Activated CD4-positive, alpha-beta T cell treated with anti-CD3 and anti-CD28 coated beads, Interleukin-2, amount 50 U/mL, for 1 hour (primary cell): ENCODE data around the gene PATE4.
"Not testable (repeated sequence)": the region's sequence is repeated elsewhere in the genome, so short reads cannot be mapped to it uniquely, and the experiment has no call there.

Experiments
- DNase-seq: peaks from one replicate; pipeline ENCODE4 v3.0.0-alpha.2; 2020

PATE4 gene, protein sequence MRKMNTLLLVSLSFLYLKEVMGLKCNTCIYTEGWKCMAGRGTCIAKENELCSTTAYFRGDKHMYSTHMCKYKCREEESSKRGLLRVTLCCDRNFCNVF

DNA sequence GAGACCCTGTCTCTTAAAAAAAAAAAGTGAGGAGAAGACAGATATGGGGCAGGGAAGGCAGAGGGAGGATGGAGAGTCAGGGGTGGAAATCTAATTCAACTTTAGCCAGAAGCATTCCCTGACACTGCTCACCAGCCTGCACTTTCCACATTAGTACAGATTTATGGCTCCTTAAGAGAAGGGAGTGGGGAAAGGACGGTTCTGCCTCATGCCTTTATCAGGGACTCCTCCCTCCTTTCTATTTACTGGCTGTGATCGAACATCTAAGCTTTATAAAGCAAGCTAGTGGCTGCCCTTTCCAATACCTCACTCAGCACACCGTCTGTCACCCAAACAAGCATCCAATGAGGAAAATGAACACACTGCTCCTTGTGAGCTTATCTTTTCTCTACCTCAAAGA is at the start of gene PATE4:
Gene PATE4, plus strand, starts transcription at position 301 of the 400 bp plus-strand sequence. Its CDS starts 44 bp downstream, at position 345.
- DNase-seq = no peak

DNA sequence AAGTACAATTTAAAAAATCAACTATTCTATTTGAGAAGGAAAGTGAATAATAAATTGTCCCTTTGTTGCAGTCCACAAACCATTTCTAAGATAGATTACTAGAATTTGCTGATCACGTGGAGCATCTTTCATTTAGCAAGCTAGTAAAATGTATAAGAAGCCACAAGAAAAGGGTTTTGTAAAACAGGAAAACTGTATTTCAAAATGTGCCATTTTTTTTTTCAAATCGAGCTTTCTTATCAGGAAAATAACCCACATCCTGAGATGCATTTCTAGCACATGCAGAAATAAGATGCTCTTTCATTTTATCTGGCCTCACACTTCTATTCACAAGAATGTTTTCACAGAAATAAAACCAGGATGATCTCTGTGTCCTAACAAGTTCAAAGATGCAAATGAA is 48.4 kb upstream of the PATE4 start:
- DNase-seq = no peak

DNA sequence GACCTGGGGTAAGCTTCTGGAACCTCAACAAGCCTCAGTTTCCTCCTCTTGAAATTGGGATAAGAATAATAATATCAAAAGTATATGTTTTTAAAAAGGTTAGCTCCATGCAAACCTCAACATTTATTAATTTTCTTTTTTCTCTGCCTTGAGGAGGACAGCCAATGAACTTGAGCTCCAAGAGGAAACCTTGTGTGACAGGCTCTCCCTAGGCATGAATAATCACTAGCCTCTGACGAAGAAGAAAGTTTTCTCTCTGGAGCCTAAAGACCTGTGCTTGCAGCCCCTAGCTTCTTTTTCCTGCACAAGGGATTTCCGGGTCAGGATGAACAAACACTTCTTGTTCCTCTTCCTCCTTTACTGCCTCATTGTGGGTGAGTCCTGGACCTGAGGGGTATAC is 45.3 kb upstream of the PATE4 start, which contains the start of gene PATE3:
Gene PATE3, plus strand, starts transcription at position 301 of the 400 bp plus-strand sequence. Its CDS starts 25 bp downstream, at position 326.
- DNase-seq = no peak

DNA sequence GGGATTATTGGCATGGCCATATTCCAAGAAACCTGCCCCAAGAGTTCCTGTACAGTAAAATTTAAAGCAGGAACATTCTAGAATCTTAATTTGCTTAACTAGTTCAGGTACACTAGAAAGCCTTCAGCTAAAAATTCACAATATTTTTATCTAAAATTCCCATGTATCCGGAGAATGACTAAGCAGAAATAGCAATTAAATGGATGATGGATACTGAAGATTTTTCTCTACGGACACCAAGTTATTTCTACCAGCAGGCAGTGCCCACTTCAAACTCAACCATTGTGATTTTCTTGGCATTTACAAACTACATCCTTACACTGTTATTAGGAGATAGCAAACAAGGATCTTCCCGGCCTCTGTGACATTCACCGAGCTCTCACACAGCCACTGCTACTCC is 42.3 kb upstream of the PATE4 start:
- DNase-seq = no peak

DNA sequence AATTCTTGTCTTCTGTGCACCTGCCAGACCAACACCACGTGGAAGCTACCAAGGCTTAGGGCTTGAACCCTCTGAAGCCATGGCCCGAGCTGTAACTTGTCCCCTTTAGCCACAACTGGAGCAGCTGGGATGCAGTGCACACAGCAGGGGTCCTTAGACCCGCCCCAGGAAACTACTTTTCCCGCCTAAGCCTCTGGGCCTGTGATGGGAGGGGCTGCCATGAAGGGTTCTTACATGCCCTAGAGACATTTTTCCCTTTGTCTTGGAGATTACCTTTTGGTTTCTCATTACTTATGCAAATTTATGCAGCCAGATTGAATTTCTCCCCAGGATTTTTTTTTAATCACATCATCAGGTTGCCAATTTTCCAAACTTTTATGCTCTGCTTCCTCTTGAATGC is 35.5 kb upstream of the PATE4 start:
- DNase-seq = no peak

DNA sequence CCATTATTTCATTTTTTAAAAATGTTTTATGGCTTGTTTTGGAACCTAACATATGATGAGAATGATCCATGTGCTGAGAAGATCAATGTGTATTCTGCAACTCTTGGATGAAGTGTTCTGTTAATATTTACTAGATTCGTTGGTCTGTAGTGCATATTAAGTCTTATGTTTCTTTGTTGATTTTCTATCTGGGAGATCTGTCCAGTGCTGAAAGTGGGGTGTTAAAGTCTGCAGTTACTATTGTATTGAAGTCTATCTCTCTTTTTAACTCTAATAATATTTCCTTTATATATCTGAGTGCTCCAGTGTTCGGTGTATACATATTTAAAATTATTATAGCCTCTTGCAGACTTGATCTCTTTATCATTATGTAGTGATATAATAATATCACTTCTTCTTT is 33.3 kb upstream of the PATE4 start:
- no peak for DNase-seq

DNA sequence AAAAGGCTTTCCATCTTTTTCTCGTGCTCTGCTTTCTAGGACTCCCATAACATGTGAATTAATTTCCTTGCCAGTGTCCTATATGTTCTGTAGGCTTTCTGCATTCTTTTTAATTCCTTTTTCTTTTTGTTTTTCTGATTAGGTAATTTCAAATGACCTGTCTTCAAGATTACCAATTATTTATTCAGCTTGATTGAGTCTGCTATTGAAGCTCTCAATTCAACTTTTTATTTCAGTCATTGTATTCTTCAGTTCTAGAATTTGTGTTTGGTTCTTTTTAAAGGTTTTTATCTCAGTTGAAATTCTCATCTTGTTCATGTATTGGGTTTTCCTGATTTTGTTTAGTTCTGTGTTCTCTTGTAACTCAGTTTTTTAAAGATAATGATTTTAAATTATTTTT is 30.7 kb upstream of the PATE4 start:
- no peak for DNase-seq

DNA sequence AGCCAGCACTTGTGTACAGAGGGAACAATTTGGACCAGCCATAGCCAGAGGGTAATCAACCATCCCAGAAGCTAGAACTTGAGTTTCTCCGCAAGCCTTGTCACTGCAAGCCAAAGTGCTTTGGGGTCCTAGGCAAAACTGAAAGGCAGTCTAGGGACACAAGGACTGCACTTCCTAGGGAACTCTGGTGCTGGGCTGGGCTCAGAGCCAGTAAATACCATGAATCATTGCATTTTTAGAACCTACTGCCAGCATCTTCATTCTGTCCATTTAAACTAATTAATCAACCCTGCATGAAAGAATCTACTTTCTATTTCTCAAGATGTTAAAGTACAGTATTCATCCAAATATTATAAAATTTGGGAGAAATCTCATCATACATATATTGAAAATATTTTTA is 25.2 kb upstream of the PATE4 start:
- DNase-seq = no peak

DNA sequence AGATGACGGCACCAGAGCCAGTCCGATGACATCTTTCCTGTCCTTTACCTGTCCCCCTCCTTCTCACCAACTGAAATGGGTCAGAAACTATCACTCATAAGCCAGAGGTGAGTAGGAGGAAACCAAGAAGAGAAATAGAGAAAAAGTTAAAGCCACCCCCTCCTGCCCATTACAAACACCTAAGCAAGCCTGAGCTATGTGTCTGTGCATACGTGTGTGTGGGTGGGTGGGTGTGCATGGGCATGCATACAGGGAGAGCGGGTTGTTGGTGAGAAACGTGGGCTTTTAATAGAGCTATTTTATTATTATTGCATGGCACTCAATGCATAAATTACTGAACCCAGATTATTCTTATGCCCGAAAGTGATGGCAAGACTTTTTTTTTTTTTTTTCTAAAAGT is 2.6 kb downstream of the PATE4 start:
- DNase-seq = no peak

DNA sequence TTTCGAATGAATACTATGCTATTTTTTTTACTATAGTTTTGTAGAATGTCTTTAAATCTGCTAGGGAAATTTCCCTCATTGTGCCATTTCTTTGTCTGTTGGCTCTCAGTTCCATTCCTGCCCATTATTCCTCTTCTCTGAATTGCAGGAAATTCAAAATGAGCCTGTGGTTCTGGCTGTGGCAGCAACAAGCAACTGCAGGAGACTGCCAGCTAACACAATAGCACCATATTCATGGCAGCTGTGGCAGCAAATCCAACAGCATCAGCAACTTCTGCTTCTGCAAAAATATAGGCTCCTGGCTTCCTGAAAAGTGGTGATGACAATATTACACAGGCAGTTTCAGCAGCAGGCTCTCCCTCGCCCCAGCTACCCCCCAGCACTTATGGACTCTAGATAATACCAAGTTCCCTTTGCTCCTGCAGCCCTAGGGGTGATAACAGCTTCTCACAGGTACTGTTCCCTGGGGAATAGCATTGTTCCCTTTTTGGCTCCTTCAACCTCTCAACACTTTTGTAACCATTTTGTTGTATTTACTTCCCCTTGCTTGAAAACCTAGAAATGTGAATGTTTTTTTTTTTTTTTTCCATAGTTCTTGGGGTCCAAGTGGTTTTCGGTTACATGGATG is 9.3 kb downstream of the PATE4 start:
- no peak for DNase-seq

DNA sequence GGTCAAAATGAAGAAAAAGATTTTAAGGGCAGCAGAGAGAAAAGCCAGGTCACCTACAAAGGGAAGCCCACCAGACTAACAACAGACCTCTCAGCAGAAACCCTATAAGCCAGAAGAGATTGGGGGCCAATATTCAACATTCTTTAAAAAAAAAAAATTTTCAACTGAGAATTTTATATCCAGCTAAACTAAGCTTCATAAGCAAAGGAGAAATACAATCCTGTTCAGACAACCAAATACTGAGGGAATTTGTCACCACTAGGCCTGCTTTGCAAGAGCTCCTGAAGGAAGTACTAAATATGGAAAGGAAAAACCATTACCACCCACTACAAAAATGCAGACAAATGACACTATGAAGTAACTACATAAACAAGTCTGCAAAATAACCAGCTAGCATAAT is 13.1 kb downstream of the PATE4 start:
- DNase-seq = no peak

DNA sequence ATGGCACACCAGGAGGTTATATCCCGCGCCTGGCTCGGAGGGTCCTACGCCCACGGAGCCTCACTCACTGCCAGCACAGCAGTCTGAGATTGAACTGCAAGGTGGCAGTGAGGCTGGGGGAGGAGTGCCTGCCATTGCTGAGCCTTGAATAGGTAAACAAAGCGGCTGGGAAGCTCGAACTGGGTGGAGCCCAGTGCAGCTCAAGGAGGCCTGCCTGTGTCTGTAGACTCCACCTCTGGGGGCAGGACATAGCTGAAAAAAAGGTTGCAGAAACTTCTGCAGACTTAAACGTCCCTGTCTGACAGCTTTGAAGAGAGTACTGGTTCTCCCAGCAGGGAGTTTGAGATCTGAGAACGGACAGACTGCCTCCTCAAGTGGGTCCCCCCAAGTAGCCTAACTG is 24.6 kb downstream of the PATE4 start:
- DNase-seq = not testable (repeated sequence)

DNA sequence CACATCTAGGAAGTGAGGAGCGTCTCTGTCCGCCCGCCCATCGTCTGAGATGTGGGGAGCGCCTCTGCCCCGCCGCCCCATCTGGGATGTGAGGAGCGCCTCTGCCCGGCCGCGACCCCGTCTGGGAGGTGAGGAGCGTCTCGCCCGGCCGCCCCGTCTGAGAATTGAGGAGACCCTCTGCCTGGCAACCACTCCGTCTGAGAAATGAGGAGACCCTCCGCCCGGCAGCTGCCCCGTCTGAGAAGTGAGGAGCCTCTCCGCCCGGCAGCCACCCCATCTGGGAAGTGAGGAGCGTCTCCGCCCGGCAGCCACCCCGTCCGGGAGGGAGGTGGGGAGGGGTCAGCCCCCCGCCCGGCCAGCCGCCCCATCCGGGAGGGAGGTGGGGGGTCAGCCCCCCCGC is 29.7 kb downstream of the PATE4 start:
- DNase-seq = not testable (repeated sequence)

DNA sequence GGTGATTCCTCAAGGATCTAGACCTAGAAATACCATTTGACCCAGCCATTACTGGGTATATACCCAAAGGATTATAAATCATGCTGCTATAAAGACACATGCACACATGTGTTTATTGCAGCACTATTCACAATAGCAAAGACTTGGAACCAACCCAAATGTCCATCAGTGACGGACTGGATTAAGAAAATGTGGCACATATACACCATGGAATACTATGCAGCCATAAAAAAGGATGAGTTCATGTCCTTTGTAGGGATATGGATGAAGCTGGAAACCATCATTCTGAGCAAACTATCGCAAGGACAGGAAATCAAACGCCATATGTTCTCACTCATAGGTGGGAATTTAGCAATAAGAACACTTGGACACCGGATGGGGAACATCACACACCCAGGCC is 32.2 kb downstream of the PATE4 start:
- DNase-seq = not testable (repeated sequence)

DNA sequence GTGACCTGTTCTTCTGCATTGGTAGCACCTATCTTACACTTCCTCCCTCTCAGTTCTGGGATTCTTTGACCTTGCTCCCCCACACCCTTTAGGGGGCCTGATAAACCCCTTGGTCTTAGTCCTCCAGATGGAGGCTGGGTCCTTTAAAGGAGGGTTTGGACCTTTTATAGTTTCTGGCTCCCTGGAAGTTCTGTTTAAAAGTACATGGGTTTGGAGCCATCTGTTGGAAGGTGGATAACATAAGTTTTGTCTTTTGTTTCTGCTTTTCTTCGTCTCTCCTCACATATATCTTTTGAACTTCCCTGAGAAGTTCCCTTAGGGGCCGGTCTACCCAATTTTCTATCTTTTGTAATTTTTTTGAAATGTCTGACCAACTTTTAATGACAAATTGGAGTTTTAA is 36.4 kb downstream of the PATE4 start:
- DNase-seq = no peak

DNA sequence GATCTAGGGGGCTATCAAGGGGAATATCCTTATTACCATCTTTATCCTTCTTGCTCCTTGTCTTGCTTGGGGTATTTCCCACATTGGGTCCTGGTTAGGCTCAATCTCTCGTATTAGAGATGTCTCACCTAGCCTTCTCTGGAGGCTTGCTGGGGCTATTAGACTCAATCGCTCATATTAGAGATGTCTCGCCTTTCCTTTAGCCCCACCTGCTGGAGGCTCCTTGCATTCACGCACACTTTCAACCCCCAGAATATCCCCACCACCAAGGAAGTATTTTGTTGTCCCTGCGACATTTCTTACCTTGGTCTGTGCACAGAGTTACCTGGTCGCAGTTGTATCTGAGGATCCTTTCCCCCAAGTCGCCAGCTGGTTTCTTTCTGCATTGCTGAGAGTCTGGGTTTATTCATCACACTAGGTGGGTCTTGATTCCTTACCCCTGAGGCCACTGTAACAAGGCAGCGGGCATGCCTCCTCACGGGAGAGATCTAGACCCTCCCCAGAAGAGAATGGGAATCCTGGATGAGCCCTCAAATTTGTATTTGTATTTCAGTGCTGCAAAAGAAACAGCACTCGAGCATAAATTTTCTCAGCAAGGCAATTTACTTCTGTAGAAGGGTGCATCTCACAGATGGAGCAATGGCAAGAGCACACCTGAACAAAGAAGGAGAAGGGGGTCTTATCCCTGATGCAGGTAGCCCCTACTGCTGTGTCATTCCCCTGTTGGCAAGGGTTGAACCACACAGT is 38.4 kb downstream of the PATE4 start:
- peak; percentile 4 for DNase-seq

DNA sequence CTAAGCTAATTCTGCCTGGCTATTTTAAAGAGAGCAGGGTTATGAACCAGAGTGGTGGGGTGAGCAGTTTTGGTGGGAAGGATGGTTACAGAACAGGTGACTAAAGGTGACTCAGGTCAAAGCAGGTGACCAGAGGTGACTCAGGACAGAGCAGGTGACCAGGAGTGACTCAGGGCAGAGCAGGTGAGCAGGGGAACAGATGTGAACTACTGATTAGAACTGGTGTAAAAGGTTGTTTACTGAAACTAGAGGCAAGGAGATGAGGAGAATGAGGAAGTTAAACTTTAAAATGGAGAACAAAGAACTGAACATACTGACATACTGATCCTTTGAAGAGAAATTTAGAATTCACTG is 39.0 kb downstream of the PATE4 start:
- no peak for DNase-seq

DNA sequence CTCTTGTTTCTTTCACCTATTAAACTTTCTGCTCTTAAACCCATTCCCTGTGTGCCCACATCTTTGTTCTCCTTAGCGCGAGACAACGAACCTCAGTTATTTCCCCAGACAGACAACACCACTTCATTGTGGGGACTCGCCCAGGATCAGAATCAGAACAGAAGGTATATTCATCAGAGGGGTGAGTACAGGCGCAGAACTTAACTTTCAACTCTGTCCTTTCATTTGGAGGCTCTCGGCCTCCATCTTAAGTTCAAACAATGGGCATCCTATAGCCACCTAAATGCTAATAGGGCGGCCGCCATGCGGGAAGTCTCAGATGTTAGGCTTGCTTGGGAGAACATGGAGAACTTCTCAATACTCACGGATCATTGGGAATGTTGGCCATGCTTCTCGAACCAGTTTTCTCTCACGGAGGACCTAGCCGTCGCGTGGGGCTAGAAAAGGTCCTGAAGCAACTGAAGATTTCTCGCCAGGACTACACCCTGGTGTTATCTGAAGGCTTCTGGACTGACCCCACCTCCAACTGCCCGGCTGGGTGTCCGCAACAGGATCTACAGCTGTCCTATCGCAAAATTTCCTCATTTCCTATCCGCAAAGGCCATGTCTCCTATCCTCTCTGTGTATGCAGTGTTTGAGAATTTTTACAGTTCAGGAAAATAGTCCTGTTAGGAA is 40.9 kb downstream of the PATE4 start:
- DNase-seq = no peak

DNA sequence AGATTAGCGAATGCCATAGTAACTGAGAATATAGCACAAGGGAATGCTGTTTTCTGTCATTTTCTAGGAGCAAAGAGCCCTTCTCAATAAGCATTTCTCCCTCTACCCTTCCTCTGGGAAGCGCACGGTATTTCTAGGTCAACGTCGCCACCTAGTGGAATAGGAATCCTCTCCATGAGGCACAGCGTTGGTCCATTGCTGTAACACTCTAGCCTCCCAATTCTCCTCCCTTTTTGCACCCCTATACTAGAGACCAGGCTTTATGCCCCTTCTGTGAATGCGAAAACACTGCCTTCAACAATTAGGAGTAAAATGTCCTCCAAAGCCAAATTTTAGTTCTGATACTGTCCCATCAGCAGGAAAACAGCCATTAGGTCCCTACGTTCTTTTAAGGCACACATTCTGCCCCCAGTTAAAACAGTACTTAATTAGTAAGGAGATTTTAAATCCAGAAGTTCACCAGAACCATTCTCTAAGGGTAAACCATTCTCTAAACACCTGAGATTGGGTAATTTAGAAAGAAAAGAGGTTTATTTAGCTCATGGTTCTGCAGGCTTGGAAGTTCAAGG is 41.5 kb downstream of the PATE4 start:
- peak; percentile 25 for DNase-seq

DNA sequence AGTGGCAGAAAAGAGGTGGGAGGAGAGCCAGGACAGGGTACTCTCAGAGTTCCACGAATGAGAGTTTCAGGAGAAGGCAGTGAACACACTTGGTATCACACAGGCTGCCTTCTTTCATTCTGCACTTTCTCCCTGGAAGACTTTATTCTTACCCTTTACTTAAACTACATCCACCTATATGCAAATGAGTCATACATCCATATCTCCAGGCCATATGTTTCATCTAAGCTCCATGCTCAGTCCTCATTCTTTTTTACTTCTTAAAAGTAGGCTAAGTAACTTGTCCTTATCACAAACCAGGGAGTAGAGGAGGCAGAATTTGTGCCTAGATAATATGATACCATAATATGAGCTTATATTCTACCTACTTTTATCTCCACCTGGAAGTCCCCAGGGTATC is 48.2 kb downstream of the PATE4 start:
- DNase-seq = no peak

DNA sequence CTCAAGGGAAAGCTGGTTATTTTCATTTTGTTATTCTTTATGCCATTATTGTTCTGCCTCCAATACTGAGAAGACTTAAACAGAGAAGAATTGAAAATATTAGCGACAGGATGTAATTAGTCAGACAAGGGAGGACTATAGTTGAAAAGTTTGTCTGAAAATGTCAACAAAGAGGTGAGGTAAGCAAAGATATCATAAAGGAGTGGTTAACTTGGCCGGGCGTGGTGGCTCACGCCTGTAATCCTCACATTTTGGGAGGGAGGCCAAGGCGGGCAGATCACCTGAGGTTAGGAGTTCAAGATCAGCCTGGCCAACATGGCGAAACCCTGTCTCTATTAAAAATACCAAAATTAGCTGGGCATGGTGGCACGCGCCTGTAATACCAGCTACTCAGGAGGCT is 50.3 kb downstream of the PATE4 start:
- no peak for DNase-seq

DNA sequence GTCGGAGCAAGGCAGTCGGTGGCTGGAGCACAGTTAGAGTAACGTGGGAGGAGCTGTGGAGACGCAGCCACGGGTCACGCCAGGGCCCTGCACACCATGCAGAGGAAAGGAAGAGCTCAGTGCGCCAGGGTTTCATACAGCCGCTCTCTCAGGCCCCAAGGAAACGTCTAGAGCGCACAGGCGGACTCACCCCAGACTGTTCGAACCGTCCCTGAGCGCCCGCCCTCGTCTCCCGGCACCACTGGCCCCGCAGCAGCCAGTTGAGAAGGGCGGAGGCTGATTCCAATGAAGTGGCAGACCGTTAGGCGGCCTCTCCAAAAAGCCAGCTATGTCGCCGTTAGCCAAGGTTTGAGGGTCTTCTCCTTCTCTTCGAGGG is 53.9 kb downstream of the PATE4 start:
- peak; percentile 34 for DNase-seq
